ENCODE results near the gene SIPA1. TPM values are rescaled to one million over a fixed set of nuclear protein-coding genes. Genes with fewer than 3 reads are reported as not detected.

The SIPA1 gene
- total and polyA plus RNA-seq, 4 donors: 15.4 to 34.9 (median 22.8) TPM

GRCh38 chr11:65615229-65615949 lies 22.5 kb upstream of the SIPA1 start, which contains the start of gene PCNX3:
Gene PCNX3 (plus strand): TSS chr11:65615776. CDS start chr11:65616312, 536 bp downstream.
- Histone ChIP-seq H3K9ac (ENCODE audit: low read depth in 1 of 2, low read length in 2 of 2) (peak within 1 kb of the TSS; percentile 67 to 76), H3K27ac (ENCODE audit: low read depth in 1 of 2, low read length in 2 of 2) (peak within 1 kb of the TSS; percentile 60 to 96), H3K27me3 (ENCODE audit: control insufficient read depth in 4 of 4, insufficient read depth in 4 of 4, low read length in 3 of 4) (no peaks in the 10 kb centered on the region), H3K4me3 (ENCODE audit: low read depth in 1 of 3, low read length in 3 of 3) (peak within 1 kb of the TSS; percentile 83 to 92 (median 88)), H3K4me1 (ENCODE audit: control insufficient read depth in 4 of 4, insufficient read depth in 4 of 4, low read length in 3 of 4) (peaks cover 15 to 50% (median 41%) of the 10 kb centered on the region in 4 donors), H3K9me3 (ENCODE audit: control insufficient read depth in 4 of 4, low read length in 3 of 4) (no peaks in the 10 kb centered on the region), H3K36me3 (ENCODE audit: control insufficient read depth in 4 of 4, insufficient read depth in 3 of 4, low read depth in 1 of 4, low read length in 3 of 4) (peaks cover 8 to 26% (median 13%) of the 10 kb centered on the region in 4 donors)
- peak in 1 of 2 donors; percentile 82 for TF ChIP-seq JUND (IDR thresholded peaks at IDR 0.05)
- peak; percentile 74 to 84 for TF ChIP-seq HNF4A (conservative IDR thresholded peaks at IDR 0.05)
- TF ChIP-seq, protein P1, sequence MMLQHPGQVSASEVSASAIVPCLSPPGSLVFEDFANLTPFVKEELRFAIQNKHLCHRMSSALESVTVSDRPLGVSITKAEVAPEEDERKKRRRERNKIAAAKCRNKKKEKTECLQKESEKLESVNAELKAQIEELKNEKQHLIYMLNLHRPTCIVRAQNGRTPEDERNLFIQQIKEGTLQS (IDR thresholded peaks at IDR 0.05): no peak
- TF ChIP-seq FOXA2 (IDR thresholded peaks at IDR 0.05): peak; percentile 51
- TF ChIP-seq EGR1 (IDR thresholded peaks at IDR 0.05; ENCODE audit: low read depth in 2 of 2): peak; percentile 60 to 73
- TF ChIP-seq, protein P2, sequence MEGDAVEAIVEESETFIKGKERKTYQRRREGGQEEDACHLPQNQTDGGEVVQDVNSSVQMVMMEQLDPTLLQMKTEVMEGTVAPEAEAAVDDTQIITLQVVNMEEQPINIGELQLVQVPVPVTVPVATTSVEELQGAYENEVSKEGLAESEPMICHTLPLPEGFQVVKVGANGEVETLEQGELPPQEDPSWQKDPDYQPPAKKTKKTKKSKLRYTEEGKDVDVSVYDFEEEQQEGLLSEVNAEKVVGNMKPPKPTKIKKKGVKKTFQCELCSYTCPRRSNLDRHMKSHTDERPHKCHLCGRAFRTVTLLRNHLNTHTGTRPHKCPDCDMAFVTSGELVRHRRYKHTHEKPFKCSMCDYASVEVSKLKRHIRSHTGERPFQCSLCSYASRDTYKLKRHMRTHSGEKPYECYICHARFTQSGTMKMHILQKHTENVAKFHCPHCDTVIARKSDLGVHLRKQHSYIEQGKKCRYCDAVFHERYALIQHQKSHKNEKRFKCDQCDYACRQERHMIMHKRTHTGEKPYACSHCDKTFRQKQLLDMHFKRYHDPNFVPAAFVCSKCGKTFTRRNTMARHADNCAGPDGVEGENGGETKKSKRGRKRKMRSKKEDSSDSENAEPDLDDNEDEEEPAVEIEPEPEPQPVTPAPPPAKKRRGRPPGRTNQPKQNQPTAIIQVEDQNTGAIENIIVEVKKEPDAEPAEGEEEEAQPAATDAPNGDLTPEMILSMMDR (IDR thresholded peaks at IDR 0.05; ENCODE audit: low read depth, low read length, missing input control): no peak
- TF ChIP-seq YY1 (IDR thresholded peaks at IDR 0.05): peak; percentile 84
- no peak for TF ChIP-seq RAD21 (IDR thresholded peaks at IDR 0.05)
- TF ChIP-seq HNF4G (IDR thresholded peaks at IDR 0.05): peak; percentile 42
- no peak for TF ChIP-seq TAF1 (conservative IDR thresholded peaks at IDR 0.05)
- no peak for TF ChIP-seq REST (IDR thresholded peaks at IDR 0.05)
- TF ChIP-seq SP1 (IDR thresholded peaks at IDR 0.05): peak; percentile 99
- peak; percentile 57 to 68 for TF ChIP-seq RXRA (IDR thresholded peaks at IDR 0.05)
- peak; percentile 95 to 97 for TF ChIP-seq GABPA (IDR thresholded peaks at IDR 0.05 in 1 of 2, conservative IDR thresholded peaks at IDR 0.05 in 1 of 2)
- TF ChIP-seq, protein P3, sequence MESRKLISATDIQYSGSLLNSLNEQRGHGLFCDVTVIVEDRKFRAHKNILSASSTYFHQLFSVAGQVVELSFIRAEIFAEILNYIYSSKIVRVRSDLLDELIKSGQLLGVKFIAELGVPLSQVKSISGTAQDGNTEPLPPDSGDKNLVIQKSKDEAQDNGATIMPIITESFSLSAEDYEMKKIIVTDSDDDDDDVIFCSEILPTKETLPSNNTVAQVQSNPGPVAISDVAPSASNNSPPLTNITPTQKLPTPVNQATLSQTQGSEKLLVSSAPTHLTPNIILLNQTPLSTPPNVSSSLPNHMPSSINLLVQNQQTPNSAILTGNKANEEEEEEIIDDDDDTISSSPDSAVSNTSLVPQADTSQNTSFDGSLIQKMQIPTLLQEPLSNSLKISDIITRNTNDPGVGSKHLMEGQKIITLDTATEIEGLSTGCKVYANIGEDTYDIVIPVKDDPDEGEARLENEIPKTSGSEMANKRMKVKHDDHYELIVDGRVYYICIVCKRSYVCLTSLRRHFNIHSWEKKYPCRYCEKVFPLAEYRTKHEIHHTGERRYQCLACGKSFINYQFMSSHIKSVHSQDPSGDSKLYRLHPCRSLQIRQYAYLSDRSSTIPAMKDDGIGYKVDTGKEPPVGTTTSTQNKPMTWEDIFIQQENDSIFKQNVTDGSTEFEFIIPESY (IDR thresholded peaks at IDR 0.05): peak; percentile 94
- TF ChIP-seq NR2F2 (IDR thresholded peaks at IDR 0.05): peak; percentile 96
- TF ChIP-seq, protein P4, sequence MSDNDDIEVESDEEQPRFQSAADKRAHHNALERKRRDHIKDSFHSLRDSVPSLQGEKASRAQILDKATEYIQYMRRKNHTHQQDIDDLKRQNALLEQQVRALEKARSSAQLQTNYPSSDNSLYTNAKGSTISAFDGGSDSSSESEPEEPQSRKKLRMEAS (IDR thresholded peaks at IDR 0.05): peak; percentile 100
- TF ChIP-seq FOXA1 (IDR thresholded peaks at IDR 0.05): no peak
- under 1% methylated on average over 55 of the region's 55 CpGs for WGBS
- DNase-seq (ENCODE audit: low spot score): peak; percentile 100

All from liver (tissue), 9 donors.